MCF 10A (cell line): Measurements from ENCODE around the gene ADORA1. TPM values are rescaled to one million over a fixed set of nuclear protein-coding genes. Genes with fewer than 3 reads are reported as not detected.

Source experiments
- BruUV-seq: library from RNA; stranded (reverse); fragments of 400-500 nt; replicated peaks from 2 replicates; lab custom pipeline; 2021; lab: Mats Ljungman, UMichigan
- CTCF ChIA-PET: fragments of 300-600 bp; sonication (Branson Sonifier 250); formaldehyde crosslinking; extraction: SDS; loops from one replicate; lab custom pipeline; 2021; ENCODE audit warnings: antibody characterized with exemption, inconsistent platforms; lab: Yijun Ruan, JAX
- POLR2A ChIA-PET: fragments of 300-600, 350-650 bp; sonication (Branson Sonifier 250); formaldehyde crosslinking; extraction: SDS; loops from one replicate; lab custom pipeline; 2020; ENCODE audit warnings: antibody characterized with exemption, inconsistent platforms; lab: Yijun Ruan, JAX
- DNase-seq: peaks from one replicate; pipeline ENCODE4 v3.0.0-alpha.2; 2018; ENCODE audit not compliant: unreplicated experiment
- H3K27ac Mint-ChIP-seq: one replicate; pipeline ENCODE4 v1.8.0; 2022; ENCODE audit warnings: mild to moderate bottlenecking, low read depth, mixed read lengths; ENCODE audit not compliant: unreplicated experiment
- H3K27me3 Mint-ChIP-seq: one replicate; pipeline ENCODE4 v1.8.0; 2022; ENCODE audit warnings: mixed read lengths; ENCODE audit not compliant: insufficient read depth, unreplicated experiment
- H3K36me3 Mint-ChIP-seq: one replicate; pipeline ENCODE4 v1.8.0; 2022; ENCODE audit warnings: mild to moderate bottlenecking, moderate library complexity, mixed read lengths; ENCODE audit not compliant: insufficient read depth, unreplicated experiment
- H3K4me1 Mint-ChIP-seq: one replicate; pipeline ENCODE4 v1.8.0; 2022; ENCODE audit warnings: mixed read lengths; ENCODE audit not compliant: insufficient read depth, unreplicated experiment
- H3K4me3 Mint-ChIP-seq: one replicate; pipeline ENCODE4 v1.8.0; 2022; ENCODE audit warnings: mild to moderate bottlenecking, moderate library complexity, mixed read lengths; ENCODE audit not compliant: unreplicated experiment
- H3K9me3 Mint-ChIP-seq: one replicate; pipeline ENCODE4 v1.8.0; 2022; ENCODE audit warnings: mixed read lengths; ENCODE audit not compliant: unreplicated experiment
- CTCF ChIP-seq: fragments of 200-600 bp; IDR thresholded peaks from one replicate; pipeline ENCODE4 v1.8.0; 2022; ENCODE audit warnings: antibody characterized with exemption, mild to moderate bottlenecking; ENCODE audit not compliant: unreplicated experiment
- intact Hi-C: fragments of 100-400 bp; cut with micrococcal nuclease; formaldehyde crosslinking; loops from 2 replicates; pipeline ENCODE4 v1.14.1; 2022
- total RNA-seq: library from RNA; stranded (reverse); gene quantifications from 2 replicates; pipeline ENCODE4 v1.2.3, GENCODE V29; 2022

ADORA1 gene
- total RNA-seq, 1 experiment from 2014 or later: 0.26 TPM

- no peak overlapping the region for H3K27ac Mint-ChIP-seq
- peak; percentile 25 for DNase-seq
- peaks cover 24% of the 10 kb centered on the region for H3K27me3 Mint-ChIP-seq
- POLR2A ChIA-PET: no interaction called here
- H3K4me3 Mint-ChIP-seq: no peak overlapping the region
- no peaks in the 10 kb centered on the region for H3K36me3 Mint-ChIP-seq
- H3K4me1 Mint-ChIP-seq: peaks cover 7% of the 10 kb centered on the region
- CTCF ChIA-PET: interaction anchor here (0.6 to 1.6 kb wide), 6 partner anchors 40 to 904 kb away, joined by 3 to 6 read pairs (median 4); no protein-coding TSS in a partner anchor
- BruUV-seq: no TSS peak
- H3K9me3 Mint-ChIP-seq: peaks cover 12% of the 10 kb centered on the region
- no peak for TF ChIP-seq CTCF
- intact Hi-C loops: no loop called here
Measured at GRCh38 chr1:203089001-203089650, 38.4 kb upstream of the ADORA1 start.

GRCh38 chr1:203089651-203090045 is 37.9 kb upstream of the ADORA1 start:
- TF ChIP-seq CTCF: no peak
- Mint-ChIP-seq H3K4me1 (peaks cover 7% of the 10 kb centered on the region), H3K27me3 (peaks cover 24% of the 10 kb centered on the region), H3K9me3 (peaks cover 17% of the 10 kb centered on the region), H3K27ac (no peak overlapping the region), H3K36me3 (no peaks in the 10 kb centered on the region), H3K4me3 (no peak overlapping the region)
- intact Hi-C loops: no loop called here
- no TSS peak for BruUV-seq
- ChIA-PET CTCF (interaction anchor here (0.6 to 1.6 kb wide), 7 partner anchors 10 to 904 kb away, joined by 3 to 6 read pairs (median 4); no protein-coding TSS in a partner anchor), POLR2A (no interaction called here)
- no peak for DNase-seq

GRCh38 chr1:203090421-203091198 is 36.9 kb upstream of the ADORA1 start:
- no peak for TF ChIP-seq CTCF
- no TSS peak for BruUV-seq
- DNase-seq: no peak
- CTCF ChIA-PET: interaction anchor here (0.6 to 1.6 kb wide), 7 partner anchors 9 to 528 kb away, joined by 3 to 6 read pairs (median 3); no protein-coding TSS in a partner anchor
- intact Hi-C loops: no loop called here
- POLR2A ChIA-PET: no interaction called here
- H3K36me3 Mint-ChIP-seq: no peaks in the 10 kb centered on the region
- no peak overlapping the region for H3K27ac Mint-ChIP-seq
- H3K27me3 Mint-ChIP-seq: peaks cover 24% of the 10 kb centered on the region
- peaks cover 27% of the 10 kb centered on the region for H3K9me3 Mint-ChIP-seq
- no peak overlapping the region for H3K4me3 Mint-ChIP-seq
- peaks cover 7% of the 10 kb centered on the region for H3K4me1 Mint-ChIP-seq

GRCh38 chr1:203091199-203091477 is 36.4 kb upstream of the ADORA1 start:
- BruUV-seq: no TSS peak
- CTCF ChIA-PET: interaction anchor here (0.6 to 1.6 kb wide), 4 partner anchors 9 to 527 kb away, joined by 3 to 6 read pairs (median 4); no protein-coding TSS in a partner anchor
- no peaks in the 10 kb centered on the region for H3K36me3 Mint-ChIP-seq
- intact Hi-C loops: no loop called here
- H3K4me3 Mint-ChIP-seq: no peak overlapping the region
- H3K4me1 Mint-ChIP-seq: peaks cover 7% of the 10 kb centered on the region
- no peak for DNase-seq
- TF ChIP-seq CTCF: no peak
- POLR2A ChIA-PET: no interaction called here
- peaks cover 24% of the 10 kb centered on the region for H3K27me3 Mint-ChIP-seq
- peaks cover 31% of the 10 kb centered on the region for H3K9me3 Mint-ChIP-seq
- no peak overlapping the region for H3K27ac Mint-ChIP-seq
